GM12878 (cell line): ENCODE data around the gene SRD5A1. TPM values are rescaled to one million over a fixed set of nuclear protein-coding genes. Genes with fewer than 3 reads are reported as not detected.

ENCODE experiments used
- EED ChIP-seq: sonication (generic); IDR thresholded peaks from 2 replicates; pipeline ENCODE4 v1.6.1; 2016; ENCODE audit warnings: antibody characterized with exemption, low read depth
- HCFC1 ChIP-seq: fragments of 150-350 bp; IDR thresholded peaks from 2 replicates; pipeline ENCODE4 v1.6.1; 2014; ENCODE audit warnings: low read length
- JUNB ChIP-seq: IDR thresholded peaks from 2 replicates; pipeline ENCODE4 v1.6.1; 2016; ENCODE audit warnings: antibody characterized with exemption, mild to moderate bottlenecking
- KDM1A ChIP-seq: fragments of 200-600 bp; sonication (generic); IDR thresholded peaks from 2 replicates; pipeline ENCODE4 v1.6.1; 2016; ENCODE audit warnings: borderline replicate concordance
- MXI1 ChIP-seq: fragments of 150-350 bp; IDR thresholded peaks from 2 replicates; pipeline ENCODE4 v1.6.1; 2011; ENCODE audit warnings: low read depth, mild to moderate bottlenecking, inconsistent platforms, low read length, improper control_type of control experiment
- PAX5 ChIP-seq: IDR thresholded peaks from 2 replicates; pipeline ENCODE4 v1.6.1; 2011; ENCODE audit warnings: low read depth, low read length, borderline replicate concordance
- TCF12 ChIP-seq: IDR thresholded peaks from 2 replicates; pipeline ENCODE4 v1.6.1; 2011; ENCODE audit warnings: low read depth, mild to moderate bottlenecking, low read length
- YBX1 ChIP-seq: fragments of 450-650 bp; IDR thresholded peaks from 2 replicates; pipeline ENCODE4 v1.6.1; 2016; ENCODE audit warnings: antibody characterized with exemption
- ZNF24 ChIP-seq: fragments of 450-650 bp; IDR thresholded peaks from 2 replicates; pipeline ENCODE4 v1.6.1; 2017; ENCODE audit warnings: antibody characterized with exemption, mild to moderate bottlenecking
- polyA plus RNA-seq, 11 experiments: library from polyadenylated mRNA; depleted of rRNA in 4 of 11; unstranded in 6 of 11; stranded (reverse) in 5 of 11; fragments of >200 nt; fragmentation: Nextera tagmentation in 4 of 11; fragmentation: Illumina TruSeq in 1 of 11; extraction: Ambion mirVana in 4 of 11; extraction: Trizol in 1 of 11; gene quantifications; 1 replicate in 1 of 11; 2 replicates in 10 of 11; pipeline versions ENCODE4 v1.2.1 to v1.2.3, GENCODE V29; 2011 to 2016; ENCODE audit warnings: inconsistent platforms in 2 of 11, missing spikeins in 2 of 11, low read depth in 1 of 11
- total RNA-seq, 4 experiments: library from RNA; depleted of rRNA in 3 of 4; stranded (reverse); fragments of >200 nt in 3 of 4; fragmentation: Illumina TruSeq in 1 of 4; extraction: Trizol in 1 of 4; gene quantifications; 2 replicates each; pipeline versions ENCODE4 v1.2.1 to v1.2.3, GENCODE V29; 2013 to 2021
- TF ChIP-seq, protein P1 (sequence below): fragments of 150-350 bp; IDR thresholded peaks from 2 replicates; pipeline ENCODE4 v1.6.1; 2016; ENCODE audit warnings: low read depth, low read length
- TF ChIP-seq, protein P2 (sequence below): IDR thresholded peaks from 2 replicates; pipeline ENCODE4 v1.6.1; 2011; ENCODE audit warnings: borderline replicate concordance, low read depth, mild to moderate bottlenecking, moderate library complexity, low read length; ENCODE audit not compliant: insufficient read depth, poor library complexity, severe bottlenecking

SRD5A1 gene
- total and polyA plus RNA-seq, 10 of the 15 experiments (the other 5 are each of a cell fraction or from before 2014, with no cell fraction given), result 0.76 to 20.1 (median 12.3) TPM

DNA sequence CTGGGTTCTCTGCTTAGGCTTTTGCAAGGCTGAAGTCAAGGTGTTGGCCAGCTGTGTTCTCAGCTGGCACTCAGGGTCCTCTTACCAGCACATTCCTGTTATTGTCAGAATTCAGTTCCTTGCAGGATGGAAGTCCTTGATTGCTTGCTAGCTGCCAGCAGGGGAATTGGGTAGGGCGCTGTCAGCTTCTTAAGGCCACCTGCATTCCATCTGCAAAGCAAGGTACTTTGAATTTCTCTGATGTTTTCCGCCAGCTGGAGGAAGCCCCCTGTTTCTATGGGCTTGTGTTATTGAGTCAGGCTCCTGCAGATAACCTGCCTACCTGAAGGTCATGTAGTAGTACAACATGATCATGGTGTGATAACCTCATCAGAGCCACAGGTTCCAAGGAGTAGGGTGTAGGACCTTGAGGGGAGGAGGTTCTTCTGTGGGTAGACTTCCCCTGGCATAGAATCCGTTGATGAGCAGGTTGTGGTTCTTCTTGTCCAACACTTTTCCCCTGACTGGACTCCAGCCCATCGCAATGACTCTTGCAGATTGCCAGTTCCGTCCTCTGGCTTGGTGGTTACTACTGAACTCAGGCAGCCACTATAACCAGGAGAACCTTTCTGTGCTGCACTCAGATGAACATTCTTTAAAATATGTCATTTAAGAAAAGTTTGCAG lies 86.8 kb downstream of the SRD5A1 start (continued):
- TF ChIP-seq, protein P1, sequence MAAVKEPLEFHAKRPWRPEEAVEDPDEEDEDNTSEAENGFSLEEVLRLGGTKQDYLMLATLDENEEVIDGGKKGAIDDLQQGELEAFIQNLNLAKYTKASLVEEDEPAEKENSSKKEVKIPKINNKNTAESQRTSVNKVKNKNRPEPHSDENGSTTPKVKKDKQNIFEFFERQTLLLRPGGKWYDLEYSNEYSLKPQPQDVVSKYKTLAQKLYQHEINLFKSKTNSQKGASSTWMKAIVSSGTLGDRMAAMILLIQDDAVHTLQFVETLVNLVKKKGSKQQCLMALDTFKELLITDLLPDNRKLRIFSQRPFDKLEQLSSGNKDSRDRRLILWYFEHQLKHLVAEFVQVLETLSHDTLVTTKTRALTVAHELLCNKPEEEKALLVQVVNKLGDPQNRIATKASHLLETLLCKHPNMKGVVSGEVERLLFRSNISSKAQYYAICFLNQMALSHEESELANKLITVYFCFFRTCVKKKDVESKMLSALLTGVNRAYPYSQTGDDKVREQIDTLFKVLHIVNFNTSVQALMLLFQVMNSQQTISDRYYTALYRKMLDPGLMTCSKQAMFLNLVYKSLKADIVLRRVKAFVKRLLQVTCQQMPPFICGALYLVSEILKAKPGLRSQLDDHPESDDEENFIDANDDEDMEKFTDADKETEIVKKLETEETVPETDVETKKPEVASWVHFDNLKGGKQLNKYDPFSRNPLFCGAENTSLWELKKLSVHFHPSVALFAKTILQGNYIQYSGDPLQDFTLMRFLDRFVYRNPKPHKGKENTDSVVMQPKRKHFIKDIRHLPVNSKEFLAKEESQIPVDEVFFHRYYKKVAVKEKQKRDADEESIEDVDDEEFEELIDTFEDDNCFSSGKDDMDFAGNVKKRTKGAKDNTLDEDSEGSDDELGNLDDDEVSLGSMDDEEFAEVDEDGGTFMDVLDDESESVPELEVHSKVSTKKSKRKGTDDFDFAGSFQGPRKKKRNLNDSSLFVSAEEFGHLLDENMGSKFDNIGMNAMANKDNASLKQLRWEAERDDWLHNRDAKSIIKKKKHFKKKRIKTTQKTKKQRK, result no peak
- TF ChIP-seq, protein P2, sequence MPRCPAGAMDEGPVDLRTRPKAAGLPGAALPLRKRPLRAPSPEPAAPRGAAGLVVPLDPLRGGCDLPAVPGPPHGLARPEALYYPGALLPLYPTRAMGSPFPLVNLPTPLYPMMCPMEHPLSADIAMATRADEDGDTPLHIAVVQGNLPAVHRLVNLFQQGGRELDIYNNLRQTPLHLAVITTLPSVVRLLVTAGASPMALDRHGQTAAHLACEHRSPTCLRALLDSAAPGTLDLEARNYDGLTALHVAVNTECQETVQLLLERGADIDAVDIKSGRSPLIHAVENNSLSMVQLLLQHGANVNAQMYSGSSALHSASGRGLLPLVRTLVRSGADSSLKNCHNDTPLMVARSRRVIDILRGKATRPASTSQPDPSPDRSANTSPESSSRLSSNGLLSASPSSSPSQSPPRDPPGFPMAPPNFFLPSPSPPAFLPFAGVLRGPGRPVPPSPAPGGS, result no peak
- TF ChIP-seq JUNB, result no peak
- no peak for TF ChIP-seq HCFC1
- no peak for TF ChIP-seq YBX1
- no peak for TF ChIP-seq TCF12
- TF ChIP-seq MXI1, result no peak
- TF ChIP-seq KDM1A, result no peak
- no peak for TF ChIP-seq EED
- TF ChIP-seq ZNF24, result no peak
- no peak for TF ChIP-seq PAX5
